HEK293 (cell line): Measurements from ENCODE around the gene KCNAB2.

ENCODE experiments used
- ZNF174 ChIP-seq: fragments of 450-650 bp; formaldehyde crosslinking; IDR thresholded peaks from 2 replicates; pipeline ENCODE4 v1.5.0; 2017; ENCODE audit warnings: missing biosample characterization, mild to moderate bottlenecking, missing genetic modification characterization
- TF ChIP-seq, protein P1 (sequence below): fragments of 450-650 bp; formaldehyde crosslinking; IDR thresholded peaks from 2 replicates; pipeline ENCODE4 v1.5.1; 2016; ENCODE audit warnings: missing biosample characterization, missing genetic modification characterization
- TF ChIP-seq, protein P2 (sequence below): fragments of 450-650 bp; formaldehyde crosslinking; IDR thresholded peaks from 2 replicates; pipeline ENCODE4 v1.5.1; 2016; ENCODE audit warnings: missing biosample characterization, missing genetic modification characterization, low read depth
- TF ChIP-seq, protein P3 (sequence below): fragments of 450-650 bp; formaldehyde crosslinking; IDR thresholded peaks from 2 replicates; pipeline ENCODE4 v1.5.1; 2017; ENCODE audit warnings: missing biosample characterization, missing genetic modification characterization

DNA sequence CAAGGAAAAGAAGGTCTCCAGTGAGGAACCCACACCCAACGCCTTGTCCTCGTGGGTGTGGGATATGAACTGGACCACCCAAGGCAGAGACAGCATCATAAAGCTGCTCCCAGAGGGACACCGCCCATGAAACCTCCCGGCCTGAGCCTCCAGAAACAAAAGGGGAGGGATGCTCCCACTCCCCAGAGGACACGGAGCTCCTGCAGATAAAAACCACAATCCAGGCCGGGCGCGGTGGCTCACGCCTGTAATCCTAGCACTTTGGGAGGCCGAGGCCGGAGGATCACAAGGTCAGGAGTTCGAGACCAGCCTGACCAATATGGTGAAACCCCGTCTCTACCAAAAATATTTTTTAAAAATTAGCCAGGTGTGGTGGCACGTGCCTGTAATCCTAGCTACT, 68.1 kb downstream of the KCNAB2 start:
- no peak for TF ChIP-seq ZNF174 (tag by site-specific recombination)
- TF ChIP-seq, protein P1, sequence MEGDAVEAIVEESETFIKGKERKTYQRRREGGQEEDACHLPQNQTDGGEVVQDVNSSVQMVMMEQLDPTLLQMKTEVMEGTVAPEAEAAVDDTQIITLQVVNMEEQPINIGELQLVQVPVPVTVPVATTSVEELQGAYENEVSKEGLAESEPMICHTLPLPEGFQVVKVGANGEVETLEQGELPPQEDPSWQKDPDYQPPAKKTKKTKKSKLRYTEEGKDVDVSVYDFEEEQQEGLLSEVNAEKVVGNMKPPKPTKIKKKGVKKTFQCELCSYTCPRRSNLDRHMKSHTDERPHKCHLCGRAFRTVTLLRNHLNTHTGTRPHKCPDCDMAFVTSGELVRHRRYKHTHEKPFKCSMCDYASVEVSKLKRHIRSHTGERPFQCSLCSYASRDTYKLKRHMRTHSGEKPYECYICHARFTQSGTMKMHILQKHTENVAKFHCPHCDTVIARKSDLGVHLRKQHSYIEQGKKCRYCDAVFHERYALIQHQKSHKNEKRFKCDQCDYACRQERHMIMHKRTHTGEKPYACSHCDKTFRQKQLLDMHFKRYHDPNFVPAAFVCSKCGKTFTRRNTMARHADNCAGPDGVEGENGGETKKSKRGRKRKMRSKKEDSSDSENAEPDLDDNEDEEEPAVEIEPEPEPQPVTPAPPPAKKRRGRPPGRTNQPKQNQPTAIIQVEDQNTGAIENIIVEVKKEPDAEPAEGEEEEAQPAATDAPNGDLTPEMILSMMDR = no peak
- TF ChIP-seq, protein P2, sequence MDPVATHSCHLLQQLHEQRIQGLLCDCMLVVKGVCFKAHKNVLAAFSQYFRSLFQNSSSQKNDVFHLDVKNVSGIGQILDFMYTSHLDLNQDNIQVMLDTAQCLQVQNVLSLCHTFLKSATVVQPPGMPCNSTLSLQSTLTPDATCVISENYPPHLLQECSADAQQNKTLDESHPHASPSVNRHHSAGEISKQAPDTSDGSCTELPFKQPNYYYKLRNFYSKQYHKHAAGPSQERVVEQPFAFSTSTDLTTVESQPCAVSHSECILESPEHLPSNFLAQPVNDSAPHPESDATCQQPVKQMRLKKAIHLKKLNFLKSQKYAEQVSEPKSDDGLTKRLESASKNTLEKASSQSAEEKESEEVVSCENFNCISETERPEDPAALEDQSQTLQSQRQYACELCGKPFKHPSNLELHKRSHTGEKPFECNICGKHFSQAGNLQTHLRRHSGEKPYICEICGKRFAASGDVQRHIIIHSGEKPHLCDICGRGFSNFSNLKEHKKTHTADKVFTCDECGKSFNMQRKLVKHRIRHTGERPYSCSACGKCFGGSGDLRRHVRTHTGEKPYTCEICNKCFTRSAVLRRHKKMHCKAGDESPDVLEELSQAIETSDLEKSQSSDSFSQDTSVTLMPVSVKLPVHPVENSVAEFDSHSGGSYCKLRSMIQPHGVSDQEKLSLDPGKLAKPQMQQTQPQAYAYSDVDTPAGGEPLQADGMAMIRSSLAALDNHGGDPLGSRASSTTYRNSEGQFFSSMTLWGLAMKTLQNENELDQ (tag by site-specific recombination) = no peak
- TF ChIP-seq, protein P3, sequence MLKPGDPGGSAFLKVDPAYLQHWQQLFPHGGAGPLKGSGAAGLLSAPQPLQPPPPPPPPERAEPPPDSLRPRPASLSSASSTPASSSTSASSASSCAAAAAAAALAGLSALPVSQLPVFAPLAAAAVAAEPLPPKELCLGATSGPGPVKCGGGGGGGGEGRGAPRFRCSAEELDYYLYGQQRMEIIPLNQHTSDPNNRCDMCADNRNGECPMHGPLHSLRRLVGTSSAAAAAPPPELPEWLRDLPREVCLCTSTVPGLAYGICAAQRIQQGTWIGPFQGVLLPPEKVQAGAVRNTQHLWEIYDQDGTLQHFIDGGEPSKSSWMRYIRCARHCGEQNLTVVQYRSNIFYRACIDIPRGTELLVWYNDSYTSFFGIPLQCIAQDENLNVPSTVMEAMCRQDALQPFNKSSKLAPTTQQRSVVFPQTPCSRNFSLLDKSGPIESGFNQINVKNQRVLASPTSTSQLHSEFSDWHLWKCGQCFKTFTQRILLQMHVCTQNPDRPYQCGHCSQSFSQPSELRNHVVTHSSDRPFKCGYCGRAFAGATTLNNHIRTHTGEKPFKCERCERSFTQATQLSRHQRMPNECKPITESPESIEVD (tag by site-specific recombination) = no peak
